SK-N-SH treated with all-trans-retinoic acid at 6 μM for 48 hours (cell line): Measurements from ENCODE around the gene CADM2.

Experiments used
- ATAC-seq: fragments of 200-7000 bp; cut with Tn5 transposase; 3 replicates; pipeline ENCODE4 v1.9.1; 2020; ENCODE audit warnings: mild to moderate bottlenecking, moderate library complexity
- ARNTL ChIP-seq: fragments of 450-650 bp; formaldehyde crosslinking; IDR thresholded peaks from 2 replicates; pipeline ENCODE4 v1.5.0; 2020; ENCODE audit warnings: low read depth, mild to moderate bottlenecking, moderate library complexity, borderline replicate concordance
- BACH2 ChIP-seq: fragments of 250-450 bp; sonication (Bioruptor Pico); IDR thresholded peaks from 2 replicates; pipeline ENCODE4 v1.9.0; 2021; ENCODE audit warnings: mild to moderate bottlenecking, borderline replicate concordance
- CSDC2 ChIP-seq: fragments of 250-450 bp; sonication (Bioruptor Pico); IDR thresholded peaks from 2 replicates; pipeline ENCODE4 v1.5.0; 2020; ENCODE audit warnings: mild to moderate bottlenecking, moderate library complexity
- GLIS3 ChIP-seq: fragments of 250-450 bp; sonication (Bioruptor Pico); IDR thresholded peaks from 2 replicates; pipeline ENCODE4 v1.5.0; 2020; ENCODE audit warnings: mild to moderate bottlenecking, moderate library complexity
- ISL1 ChIP-seq: fragments of 250-450 bp; sonication (Bioruptor Pico); IDR thresholded peaks from 2 replicates; pipeline ENCODE4 v2.1.2; 2022; ENCODE audit warnings: mild to moderate bottlenecking, moderate library complexity
- OSR1 ChIP-seq: fragments of 250-450 bp; sonication (Bioruptor Pico); IDR thresholded peaks from 2 replicates; pipeline ENCODE4 v1.8.0; 2022; ENCODE audit warnings: moderate library complexity, mild to moderate bottlenecking, inconsistent platforms
- PPARA ChIP-seq: fragments of 250-450 bp; sonication (Bioruptor Pico); IDR thresholded peaks from 2 replicates; pipeline ENCODE4 v1.5.0; 2020; ENCODE audit warnings: mild to moderate bottlenecking, borderline replicate concordance
- RARB ChIP-seq: fragments of 250-450 bp; sonication (Bioruptor Pico); IDR thresholded peaks from 2 replicates; pipeline ENCODE4 v1.8.0; 2021; ENCODE audit warnings: mild to moderate bottlenecking, moderate library complexity
- SNAI2 ChIP-seq: fragments of 250-450 bp; sonication (Bioruptor Pico); IDR thresholded peaks from 2 replicates; pipeline ENCODE4 v1.5.0; 2020; ENCODE audit warnings: mild to moderate bottlenecking, moderate library complexity
- TCF4 ChIP-seq: fragments of 250-450 bp; sonication (Bioruptor Pico); IDR thresholded peaks from 2 replicates; pipeline ENCODE4 v1.8.0; 2021; ENCODE audit warnings: mild to moderate bottlenecking, moderate library complexity, borderline replicate concordance
- TOX ChIP-seq: fragments of 250-450 bp; sonication (Bioruptor Pico); IDR thresholded peaks from 2 replicates; pipeline ENCODE4 v1.8.0; 2021; ENCODE audit warnings: mild to moderate bottlenecking, moderate library complexity, borderline replicate concordance
- ZC3H10 ChIP-seq: fragments of 250-450 bp; sonication (Bioruptor Pico); IDR thresholded peaks from 2 replicates; pipeline ENCODE4 v1.5.1; 2021; ENCODE audit warnings: mild to moderate bottlenecking, moderate library complexity
- ZFP3 ChIP-seq: fragments of 250-450 bp; sonication (Bioruptor Pico); IDR thresholded peaks from 2 replicates; pipeline ENCODE4 v1.5.0; 2020; ENCODE audit warnings: mild to moderate bottlenecking, moderate library complexity
- ZNF565 ChIP-seq: fragments of 450-650 bp; formaldehyde crosslinking; conservative IDR thresholded peaks from 2 replicates; pipeline ENCODE4 v1.5.0; 2020; ENCODE audit warnings: low read depth, mild to moderate bottlenecking, moderate library complexity
- ZNF70 ChIP-seq: fragments of 450-650 bp; formaldehyde crosslinking; IDR thresholded peaks from 2 replicates; pipeline ENCODE4 v1.5.0; 2020; ENCODE audit warnings: mild to moderate bottlenecking, moderate library complexity
- ZNF8 ChIP-seq: fragments of 450-650 bp; formaldehyde crosslinking; IDR thresholded peaks from 2 replicates; pipeline ENCODE4 v1.5.0; 2020; ENCODE audit warnings: mild to moderate bottlenecking, moderate library complexity
- TF ChIP-seq, protein P1 (sequence below): fragments of 250-450 bp; sonication (Bioruptor Pico); IDR thresholded peaks from 2 replicates; pipeline ENCODE4 v1.5.0; 2020; ENCODE audit warnings: mild to moderate bottlenecking, moderate library complexity
- TF ChIP-seq, protein P2 (sequence below): fragments of 250-450 bp; sonication (Bioruptor Pico); IDR thresholded peaks from 2 replicates; pipeline ENCODE4 v1.8.0; 2020; ENCODE audit warnings: mild to moderate bottlenecking, moderate library complexity, borderline replicate concordance
- TF ChIP-seq, protein P3 (sequence below): fragments of 250-450 bp; sonication (Bioruptor Pico); IDR thresholded peaks from 2 replicates; pipeline ENCODE4 v1.5.1; 2021; ENCODE audit warnings: mild to moderate bottlenecking, moderate library complexity
- TF ChIP-seq, protein P4 (sequence below): fragments of 250-450 bp; sonication (Bioruptor Pico); IDR thresholded peaks from 2 replicates; pipeline ENCODE4 v1.5.1; 2020; ENCODE audit warnings: low read depth, mild to moderate bottlenecking, moderate library complexity
- TF ChIP-seq, protein P5 (sequence below): fragments of 250-450 bp; sonication (Bioruptor Pico); IDR thresholded peaks from 2 replicates; pipeline ENCODE4 v1.8.0; 2021; ENCODE audit warnings: low read depth, mild to moderate bottlenecking, moderate library complexity, borderline replicate concordance

CADM2 gene

DNA sequence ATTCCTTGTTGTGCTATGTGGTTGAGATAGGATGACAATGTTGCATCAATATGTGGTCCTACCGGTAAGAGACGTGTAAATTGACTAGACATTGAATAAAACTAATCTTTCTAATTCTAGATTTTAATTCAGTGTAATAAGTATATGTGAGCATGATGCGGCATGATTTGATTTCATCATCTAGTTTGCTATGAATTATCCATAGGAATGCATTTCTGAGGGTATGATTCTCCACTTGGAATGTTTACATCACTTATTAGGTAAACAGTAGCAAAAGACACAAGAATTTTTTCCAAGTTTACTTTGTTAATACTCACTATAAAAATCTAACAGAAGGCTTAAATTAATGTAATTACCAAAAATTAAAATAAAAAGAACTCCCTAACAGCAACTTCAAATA lies 353.5 kb downstream of the CADM2 start:
- TF ChIP-seq ISL1 (no peak), TCF4 (CRISPR knock-in tag) (no peak), ZNF70 (CRISPR knock-in tag) (no peak), PPARA (CRISPR knock-in tag) (no peak), ZFP3 (CRISPR knock-in tag) (no peak)
- TF ChIP-seq, all 23 proteins: peak for 0
- no peak for ATAC-seq

DNA sequence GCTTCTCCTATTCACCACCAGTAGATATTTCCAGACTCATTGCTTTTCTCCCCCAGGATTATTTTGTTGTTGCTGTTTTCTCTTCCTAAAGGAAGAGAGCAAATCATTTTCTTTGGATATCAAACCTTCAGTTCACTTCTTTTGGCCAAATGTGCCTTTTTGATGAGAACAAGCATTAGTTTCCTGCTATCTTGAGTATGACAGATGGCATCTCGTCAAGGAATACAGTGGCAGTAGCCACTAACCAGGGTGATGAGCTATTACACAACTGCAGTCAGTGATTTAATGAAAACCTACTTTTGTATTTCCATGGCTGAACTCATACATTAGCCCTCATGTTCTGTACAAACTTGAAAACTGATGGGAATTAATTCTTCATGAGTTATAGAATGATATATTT lies 354.6 kb downstream of the CADM2 start:
- ATAC-seq = no peak
- TF ChIP-seq, protein P1, sequence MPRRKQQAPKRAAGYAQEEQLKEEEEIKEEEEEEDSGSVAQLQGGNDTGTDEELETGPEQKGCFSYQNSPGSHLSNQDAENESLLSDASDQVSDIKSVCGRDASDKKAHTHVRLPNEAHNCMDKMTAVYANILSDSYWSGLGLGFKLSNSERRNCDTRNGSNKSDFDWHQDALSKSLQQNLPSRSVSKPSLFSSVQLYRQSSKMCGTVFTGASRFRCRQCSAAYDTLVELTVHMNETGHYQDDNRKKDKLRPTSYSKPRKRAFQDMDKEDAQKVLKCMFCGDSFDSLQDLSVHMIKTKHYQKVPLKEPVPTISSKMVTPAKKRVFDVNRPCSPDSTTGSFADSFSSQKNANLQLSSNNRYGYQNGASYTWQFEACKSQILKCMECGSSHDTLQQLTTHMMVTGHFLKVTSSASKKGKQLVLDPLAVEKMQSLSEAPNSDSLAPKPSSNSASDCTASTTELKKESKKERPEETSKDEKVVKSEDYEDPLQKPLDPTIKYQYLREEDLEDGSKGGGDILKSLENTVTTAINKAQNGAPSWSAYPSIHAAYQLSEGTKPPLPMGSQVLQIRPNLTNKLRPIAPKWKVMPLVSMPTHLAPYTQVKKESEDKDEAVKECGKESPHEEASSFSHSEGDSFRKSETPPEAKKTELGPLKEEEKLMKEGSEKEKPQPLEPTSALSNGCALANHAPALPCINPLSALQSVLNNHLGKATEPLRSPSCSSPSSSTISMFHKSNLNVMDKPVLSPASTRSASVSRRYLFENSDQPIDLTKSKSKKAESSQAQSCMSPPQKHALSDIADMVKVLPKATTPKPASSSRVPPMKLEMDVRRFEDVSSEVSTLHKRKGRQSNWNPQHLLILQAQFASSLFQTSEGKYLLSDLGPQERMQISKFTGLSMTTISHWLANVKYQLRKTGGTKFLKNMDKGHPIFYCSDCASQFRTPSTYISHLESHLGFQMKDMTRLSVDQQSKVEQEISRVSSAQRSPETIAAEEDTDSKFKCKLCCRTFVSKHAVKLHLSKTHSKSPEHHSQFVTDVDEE = no peak
- TF ChIP-seq CSDC2 (CRISPR knock-in tag) = no peak
- TF ChIP-seq ZNF8 (CRISPR knock-in tag) = no peak
- TF ChIP-seq, protein P2, sequence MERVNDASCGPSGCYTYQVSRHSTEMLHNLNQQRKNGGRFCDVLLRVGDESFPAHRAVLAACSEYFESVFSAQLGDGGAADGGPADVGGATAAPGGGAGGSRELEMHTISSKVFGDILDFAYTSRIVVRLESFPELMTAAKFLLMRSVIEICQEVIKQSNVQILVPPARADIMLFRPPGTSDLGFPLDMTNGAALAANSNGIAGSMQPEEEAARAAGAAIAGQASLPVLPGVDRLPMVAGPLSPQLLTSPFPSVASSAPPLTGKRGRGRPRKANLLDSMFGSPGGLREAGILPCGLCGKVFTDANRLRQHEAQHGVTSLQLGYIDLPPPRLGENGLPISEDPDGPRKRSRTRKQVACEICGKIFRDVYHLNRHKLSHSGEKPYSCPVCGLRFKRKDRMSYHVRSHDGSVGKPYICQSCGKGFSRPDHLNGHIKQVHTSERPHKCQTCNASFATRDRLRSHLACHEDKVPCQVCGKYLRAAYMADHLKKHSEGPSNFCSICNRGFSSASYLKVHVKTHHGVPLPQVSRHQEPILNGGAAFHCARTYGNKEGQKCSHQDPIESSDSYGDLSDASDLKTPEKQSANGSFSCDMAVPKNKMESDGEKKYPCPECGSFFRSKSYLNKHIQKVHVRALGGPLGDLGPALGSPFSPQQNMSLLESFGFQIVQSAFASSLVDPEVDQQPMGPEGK = no peak
- TF ChIP-seq ISL1 = no peak
- TF ChIP-seq TCF4 (CRISPR knock-in tag) = no peak
- TF ChIP-seq, protein P3, sequence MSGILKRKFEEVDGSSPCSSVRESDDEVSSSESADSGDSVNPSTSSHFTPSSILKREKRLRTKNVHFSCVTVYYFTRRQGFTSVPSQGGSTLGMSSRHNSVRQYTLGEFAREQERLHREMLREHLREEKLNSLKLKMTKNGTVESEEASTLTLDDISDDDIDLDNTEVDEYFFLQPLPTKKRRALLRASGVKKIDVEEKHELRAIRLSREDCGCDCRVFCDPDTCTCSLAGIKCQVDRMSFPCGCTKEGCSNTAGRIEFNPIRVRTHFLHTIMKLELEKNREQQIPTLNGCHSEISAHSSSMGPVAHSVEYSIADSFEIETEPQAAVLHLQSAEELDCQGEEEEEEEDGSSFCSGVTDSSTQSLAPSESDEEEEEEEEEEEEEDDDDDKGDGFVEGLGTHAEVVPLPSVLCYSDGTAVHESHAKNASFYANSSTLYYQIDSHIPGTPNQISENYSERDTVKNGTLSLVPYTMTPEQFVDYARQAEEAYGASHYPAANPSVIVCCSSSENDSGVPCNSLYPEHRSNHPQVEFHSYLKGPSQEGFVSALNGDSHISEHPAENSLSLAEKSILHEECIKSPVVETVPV (CRISPR knock-in tag) = no peak
- TF ChIP-seq SNAI2 (CRISPR knock-in tag) = no peak
- TF ChIP-seq RARB (CRISPR knock-in tag) = no peak
- TF ChIP-seq OSR1 (CRISPR knock-in tag) = no peak
- no peak for TF ChIP-seq TOX (CRISPR knock-in tag)
- no peak for TF ChIP-seq ZNF70 (CRISPR knock-in tag)
- TF ChIP-seq, protein P4, sequence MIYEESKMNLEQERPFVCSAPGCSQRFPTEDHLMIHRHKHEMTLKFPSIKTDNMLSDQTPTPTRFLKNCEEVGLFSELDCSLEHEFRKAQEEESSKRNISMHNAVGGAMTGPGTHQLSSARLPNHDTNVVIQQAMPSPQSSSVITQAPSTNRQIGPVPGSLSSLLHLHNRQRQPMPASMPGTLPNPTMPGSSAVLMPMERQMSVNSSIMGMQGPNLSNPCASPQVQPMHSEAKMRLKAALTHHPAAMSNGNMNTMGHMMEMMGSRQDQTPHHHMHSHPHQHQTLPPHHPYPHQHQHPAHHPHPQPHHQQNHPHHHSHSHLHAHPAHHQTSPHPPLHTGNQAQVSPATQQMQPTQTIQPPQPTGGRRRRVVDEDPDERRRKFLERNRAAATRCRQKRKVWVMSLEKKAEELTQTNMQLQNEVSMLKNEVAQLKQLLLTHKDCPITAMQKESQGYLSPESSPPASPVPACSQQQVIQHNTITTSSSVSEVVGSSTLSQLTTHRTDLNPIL = no peak
- TF ChIP-seq GLIS3 (CRISPR knock-in tag) = no peak
- no peak for TF ChIP-seq BACH2 (CRISPR knock-in tag)
- no peak for TF ChIP-seq ARNTL (CRISPR knock-in tag)
- TF ChIP-seq PPARA (CRISPR knock-in tag) = no peak
- TF ChIP-seq ZNF565 (CRISPR knock-in tag) = no peak
- TF ChIP-seq ZC3H10 (CRISPR knock-in tag) = no peak

DNA sequence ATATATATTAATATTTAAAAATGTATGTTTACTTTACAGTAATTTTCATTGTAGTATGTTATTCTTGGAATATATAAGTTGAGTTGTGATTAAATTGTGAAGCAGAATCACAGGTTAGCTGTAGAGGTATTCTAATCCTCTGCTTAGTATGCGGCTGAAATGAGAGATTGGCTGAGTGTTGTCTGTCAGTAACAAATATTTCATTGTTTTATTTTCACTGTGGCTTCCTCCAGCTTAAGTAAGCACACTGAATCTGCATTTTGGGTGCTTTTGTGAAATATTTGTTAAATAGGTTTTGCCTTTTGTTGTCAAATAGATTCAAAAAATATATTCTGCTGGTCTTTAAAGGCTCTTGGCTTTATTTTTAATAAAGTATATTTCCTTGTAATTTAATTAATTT lies 357.5 kb downstream of the CADM2 start:
- no peak for ATAC-seq
- TF ChIP-seq, protein P4 = no peak
- TF ChIP-seq TOX (CRISPR knock-in tag) (no peak), GLIS3 (CRISPR knock-in tag) (no peak), ZNF70 (CRISPR knock-in tag) (no peak), BACH2 (CRISPR knock-in tag) (no peak), ZNF565 (CRISPR knock-in tag) (no peak), PPARA (CRISPR knock-in tag) (no peak), OSR1 (CRISPR knock-in tag) (no peak), ISL1 (no peak), ZC3H10 (CRISPR knock-in tag) (no peak), CSDC2 (CRISPR knock-in tag) (no peak), ZNF8 (CRISPR knock-in tag) (no peak), SNAI2 (CRISPR knock-in tag) (no peak)
- TF ChIP-seq, protein P2 = no peak
- TF ChIP-seq, protein P1 = no peak
- TF ChIP-seq, protein P5, sequence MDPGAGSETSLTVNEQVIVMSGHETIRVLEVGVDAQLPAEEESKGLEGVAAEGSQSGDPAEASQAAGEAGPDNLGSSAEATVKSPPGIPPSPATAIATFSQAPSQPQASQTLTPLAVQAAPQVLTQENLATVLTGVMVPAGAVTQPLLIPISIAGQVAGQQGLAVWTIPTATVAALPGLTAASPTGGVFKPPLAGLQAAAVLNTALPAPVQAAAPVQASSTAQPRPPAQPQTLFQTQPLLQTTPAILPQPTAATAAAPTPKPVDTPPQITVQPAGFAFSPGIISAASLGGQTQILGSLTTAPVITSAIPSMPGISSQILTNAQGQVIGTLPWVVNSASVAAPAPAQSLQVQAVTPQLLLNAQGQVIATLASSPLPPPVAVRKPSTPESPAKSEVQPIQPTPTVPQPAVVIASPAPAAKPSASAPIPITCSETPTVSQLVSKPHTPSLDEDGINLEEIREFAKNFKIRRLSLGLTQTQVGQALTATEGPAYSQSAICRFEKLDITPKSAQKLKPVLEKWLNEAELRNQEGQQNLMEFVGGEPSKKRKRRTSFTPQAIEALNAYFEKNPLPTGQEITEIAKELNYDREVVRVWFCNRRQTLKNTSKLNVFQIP (CRISPR knock-in tag) = no peak
